PC-9 (cell line): ENCODE results near the gene LDHA. TPM values are rescaled to one million over a fixed set of nuclear protein-coding genes. Genes with fewer than 3 reads are reported as not detected.

Experiments
- BruUV-seq: library from RNA; stranded (reverse); fragments of 400-500 nt; replicated peaks from 2 replicates; lab custom pipeline; 2021; lab: Mats Ljungman, UMichigan
- CTCF ChIA-PET: fragments of 300-600 bp; sonication (Branson Sonifier 250); formaldehyde crosslinking; loops from one replicate; lab custom pipeline; 2022; ENCODE audit warnings: antibody characterized with exemption; lab: Charles Lee
- POLR2A ChIA-PET: fragments of 300-600 bp; sonication (Branson Sonifier 250); formaldehyde crosslinking; loops from one replicate; lab custom pipeline; 2022; ENCODE audit warnings: antibody characterized with exemption; ENCODE audit not compliant: unreplicated experiment; lab: Charles Lee
- DNase-seq, 2 experiments: peaks; one replicate each; pipeline versions ENCODE4 v3.0.0 to v3.0.0-alpha.2; 2015 to 2022; ENCODE audit warnings: mixed read lengths in 1 of 2
- H2AFZ ChIP-seq: fragments of 200-600 bp; sonication (generic); 2 replicates; pipeline ENCODE4 v1.8.1; 2017; ENCODE audit warnings: antibody characterized with exemption
- H3F3A ChIP-seq: fragments of 200-600 bp; sonication (generic); 2 replicates; pipeline ENCODE4 v1.8.1; 2017; ENCODE audit warnings: antibody characterized with exemption, mild to moderate bottlenecking, low read depth; ENCODE audit not compliant: insufficient read depth
- H3K27ac ChIP-seq: fragments of 200-600 bp; sonication (generic); 2 replicates; pipeline ENCODE4 v1.6.1; 2016; ENCODE audit warnings: mixed run types
- H3K27me3 ChIP-seq: fragments of 200-600 bp; sonication (generic); 2 replicates; pipeline ENCODE4 v1.6.1; 2016; ENCODE audit warnings: low read depth, mixed run types; ENCODE audit not compliant: insufficient read depth
- H3K36me3 ChIP-seq: fragments of 200-600 bp; sonication (generic); 2 replicates; pipeline ENCODE4 v1.6.1; 2016; ENCODE audit warnings: low read depth, mixed run types
- H3K4me1 ChIP-seq: fragments of 200-600 bp; sonication (generic); replicated peaks from 2 replicates; pipeline ENCODE4 v1.6.1; 2016; ENCODE audit warnings: mixed run types; ENCODE audit not compliant: insufficient read depth
- H3K4me2 ChIP-seq: fragments of 200-600 bp; sonication (generic); 2 replicates; pipeline ENCODE4 v1.6.1; 2017; ENCODE audit warnings: mixed run types
- H3K4me3 ChIP-seq: fragments of 200-600 bp; sonication (generic); 2 replicates; pipeline ENCODE4 v1.6.1; 2016; ENCODE audit warnings: mixed run types
- H3K79me2 ChIP-seq: fragments of 200-600 bp; sonication (generic); 2 replicates; pipeline ENCODE4 v1.6.1; 2017; ENCODE audit warnings: low read depth, mixed run types
- H3K9me2 ChIP-seq: fragments of 200-600 bp; sonication (generic); 2 replicates; pipeline ENCODE4 v1.8.1; 2017; ENCODE audit warnings: mild to moderate bottlenecking; ENCODE audit not compliant: insufficient read depth
- H3K9me3 ChIP-seq: fragments of 200-600 bp; sonication (generic); 2 replicates; pipeline ENCODE4 v1.8.1; 2016; ENCODE audit warnings: low read depth; ENCODE audit not compliant: insufficient read depth
- H4K20me1 ChIP-seq: fragments of 200-600 bp; sonication (generic); 2 replicates; pipeline ENCODE4 v1.8.1; 2017; ENCODE audit not compliant: insufficient read depth
- EZH2 ChIP-seq: fragments of 200-600 bp; sonication (generic); IDR thresholded peaks from 2 replicates; pipeline ENCODE4 v1.8.0; 2017; ENCODE audit warnings: antibody characterized with exemption, low read depth
- intact Hi-C: fragments of 100-400 bp; cut with micrococcal nuclease; formaldehyde crosslinking; loops from one replicate; pipeline ENCODE4 v1.10.0; 2022; ENCODE audit not compliant: unreplicated experiment
- total RNA-seq: library from RNA; stranded (reverse); gene quantifications from 2 replicates; pipeline ENCODE4 v1.2.3, GENCODE V29; 2021
- TF ChIP-seq, protein P1 (sequence below): fragments of 200-600 bp; sonication (generic); conservative IDR thresholded peaks from 2 replicates; pipeline ENCODE4 v1.6.1; 2017; ENCODE audit warnings: mixed run types, antibody characterized with exemption, mild to moderate bottlenecking, moderate library complexity

The LDHA gene
- total RNA-seq, 1 experiment from 2014 or later = 962 TPM

DNA sequence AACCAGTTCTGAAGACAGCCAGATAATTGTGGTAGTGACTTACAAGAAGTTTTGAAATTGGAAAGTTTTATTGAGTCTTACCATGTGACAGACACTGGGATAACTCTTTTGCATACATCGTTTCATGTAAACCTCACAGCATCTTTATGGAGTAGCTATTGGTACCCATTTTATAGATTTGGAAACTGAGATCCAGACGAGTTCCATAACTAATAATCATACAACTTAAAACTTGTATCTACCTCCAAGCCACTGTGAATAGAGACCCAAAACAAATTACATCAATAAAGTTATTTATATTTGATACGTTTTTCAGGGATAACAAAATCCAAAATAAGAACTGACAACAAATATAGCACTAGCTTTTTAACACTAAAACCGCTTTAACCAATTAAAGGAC, 35.7 kb upstream of the LDHA start:
- H3K4me1 ChIP-seq = no peaks in the 10 kb centered on the region
- peaks cover 26% of the 10 kb centered on the region for H3F3A ChIP-seq
- TF ChIP-seq, protein P1, sequence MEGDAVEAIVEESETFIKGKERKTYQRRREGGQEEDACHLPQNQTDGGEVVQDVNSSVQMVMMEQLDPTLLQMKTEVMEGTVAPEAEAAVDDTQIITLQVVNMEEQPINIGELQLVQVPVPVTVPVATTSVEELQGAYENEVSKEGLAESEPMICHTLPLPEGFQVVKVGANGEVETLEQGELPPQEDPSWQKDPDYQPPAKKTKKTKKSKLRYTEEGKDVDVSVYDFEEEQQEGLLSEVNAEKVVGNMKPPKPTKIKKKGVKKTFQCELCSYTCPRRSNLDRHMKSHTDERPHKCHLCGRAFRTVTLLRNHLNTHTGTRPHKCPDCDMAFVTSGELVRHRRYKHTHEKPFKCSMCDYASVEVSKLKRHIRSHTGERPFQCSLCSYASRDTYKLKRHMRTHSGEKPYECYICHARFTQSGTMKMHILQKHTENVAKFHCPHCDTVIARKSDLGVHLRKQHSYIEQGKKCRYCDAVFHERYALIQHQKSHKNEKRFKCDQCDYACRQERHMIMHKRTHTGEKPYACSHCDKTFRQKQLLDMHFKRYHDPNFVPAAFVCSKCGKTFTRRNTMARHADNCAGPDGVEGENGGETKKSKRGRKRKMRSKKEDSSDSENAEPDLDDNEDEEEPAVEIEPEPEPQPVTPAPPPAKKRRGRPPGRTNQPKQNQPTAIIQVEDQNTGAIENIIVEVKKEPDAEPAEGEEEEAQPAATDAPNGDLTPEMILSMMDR = no peak
- TF ChIP-seq EZH2 = no peak
- BruUV-seq = no TSS peak
- intact Hi-C loops = no loop called here
- CTCF ChIA-PET = no interaction called here
- H3K4me2 ChIP-seq = no peak overlapping the region
- no peak overlapping the region for H3K27ac ChIP-seq
- H3K9me3 ChIP-seq = no peaks in the 10 kb centered on the region
- POLR2A ChIA-PET = no interaction called here
- H3K9me2 ChIP-seq = no peaks in the 10 kb centered on the region
- no peak overlapping the region for H2AFZ ChIP-seq
- DNase-seq = no peak
- H3K4me3 ChIP-seq = no peak overlapping the region
- no peaks in the 10 kb centered on the region for H3K27me3 ChIP-seq
- H3K36me3 ChIP-seq = peaks cover 35% of the 10 kb centered on the region
- H4K20me1 ChIP-seq = no peaks in the 10 kb centered on the region
- H3K79me2 ChIP-seq = no peaks in the 10 kb centered on the region

DNA sequence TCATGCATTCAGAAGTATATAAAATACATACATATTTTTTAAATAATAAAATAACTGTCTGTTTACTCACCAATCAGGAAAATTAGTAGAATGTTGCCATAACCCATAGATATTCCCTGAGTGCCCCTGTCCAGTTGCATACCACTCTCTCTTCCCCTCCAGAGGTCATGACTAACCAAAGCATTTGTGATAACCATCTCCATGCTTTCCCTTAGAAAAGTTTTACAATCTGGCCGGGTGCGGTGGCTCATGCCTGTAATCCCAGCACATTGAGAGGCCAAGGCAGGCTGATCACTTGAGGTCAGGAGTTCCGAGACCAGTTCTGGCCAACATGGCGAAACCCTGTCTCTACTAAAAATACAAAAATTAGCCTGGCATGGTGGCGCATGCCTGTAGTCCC, 33.2 kb upstream of the LDHA start:
- no peaks in the 10 kb centered on the region; the same call in 1 of the 2 replicates for H4K20me1 ChIP-seq
- DNase-seq = no peak
- intact Hi-C loops = loop anchor here (5.0 kb wide), 1 partner anchor 41 kb away; no protein-coding TSS in a partner anchor
- no peaks in the 10 kb centered on the region for H3K4me1 ChIP-seq
- no TSS peak for BruUV-seq
- CTCF ChIA-PET = no interaction called here
- H3K27ac ChIP-seq = no peak overlapping the region
- H3K36me3 ChIP-seq = peaks cover 38% of the 10 kb centered on the region
- no peaks in the 10 kb centered on the region for H3K27me3 ChIP-seq
- peaks cover 26% of the 10 kb centered on the region for H3F3A ChIP-seq
- POLR2A ChIA-PET = no interaction called here
- no peaks in the 10 kb centered on the region for H3K79me2 ChIP-seq
- H3K9me2 ChIP-seq = no peaks in the 10 kb centered on the region
- H3K4me3 ChIP-seq = no peak overlapping the region
- H3K4me2 ChIP-seq = no peak overlapping the region
- H2AFZ ChIP-seq = no peak overlapping the region
- TF ChIP-seq EZH2 = no peak
- TF ChIP-seq, protein P1 = no peak
- H3K9me3 ChIP-seq = no peaks in the 10 kb centered on the region

DNA sequence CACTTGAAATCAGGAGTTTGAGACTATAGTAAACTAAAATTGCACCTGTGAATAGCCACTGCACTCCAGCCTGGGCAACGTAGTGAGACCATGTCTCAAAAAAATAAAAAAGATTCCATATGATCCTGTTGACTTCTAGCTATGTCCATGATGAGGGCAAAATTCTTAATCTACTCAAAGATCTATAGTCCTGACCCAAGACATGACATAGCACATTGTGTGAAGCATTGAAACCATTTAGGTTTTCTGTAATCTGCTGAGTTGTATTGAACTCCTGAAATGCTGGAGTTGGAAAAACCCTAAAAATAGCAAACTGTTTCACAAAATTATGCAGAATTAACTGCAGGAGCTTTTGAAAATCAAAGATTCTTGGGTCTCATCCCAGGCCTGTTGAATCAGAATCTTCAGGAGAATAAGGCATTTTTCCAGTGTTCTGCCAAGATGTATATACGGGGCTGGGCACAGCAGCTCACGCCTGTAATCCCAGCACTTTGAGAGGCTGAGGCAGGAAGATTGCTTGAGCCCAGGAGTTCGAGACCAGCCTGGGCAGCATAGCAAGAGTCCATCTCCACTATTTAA, 29.8 kb upstream of the LDHA start:
- H3K36me3 ChIP-seq = peaks cover 42% of the 10 kb centered on the region
- DNase-seq = no peak
- ChIA-PET POLR2A (interaction anchor here (1.0 kb wide), 1 partner anchor 30 kb away, joined by 4 read pairs; the partner anchor contains the start of gene LDHA), CTCF (no interaction called here)
- H4K20me1 ChIP-seq = no peaks in the 10 kb centered on the region; the same call in 1 of the 2 replicates
- H3K9me2 ChIP-seq = no peaks in the 10 kb centered on the region
- no peak overlapping the region for H3K4me3 ChIP-seq
- H3K79me2 ChIP-seq = no peaks in the 10 kb centered on the region
- intact Hi-C loops = loop anchor here (5.0 kb wide), 1 partner anchor 38 kb away; no protein-coding TSS in a partner anchor
- H3K4me2 ChIP-seq = no peak overlapping the region
- no peaks in the 10 kb centered on the region for H3K4me1 ChIP-seq
- BruUV-seq = no TSS peak
- H3K9me3 ChIP-seq = no peaks in the 10 kb centered on the region
- H2AFZ ChIP-seq = no peak overlapping the region
- no peaks in the 10 kb centered on the region for H3K27me3 ChIP-seq
- H3F3A ChIP-seq = peaks cover 34% of the 10 kb centered on the region
- TF ChIP-seq, protein P1 = no peak
- no peak for TF ChIP-seq EZH2
- no peak overlapping the region for H3K27ac ChIP-seq
